ENCODE results near the gene MRPS23. TPM values are rescaled to one million over a fixed set of nuclear protein-coding genes. Genes with fewer than 3 reads are reported as not detected.

MRPS23 gene
- total RNA-seq, 4 donors from 2014 or later, result 24.3 to 47.2 (median 35.5) TPM

DNA sequence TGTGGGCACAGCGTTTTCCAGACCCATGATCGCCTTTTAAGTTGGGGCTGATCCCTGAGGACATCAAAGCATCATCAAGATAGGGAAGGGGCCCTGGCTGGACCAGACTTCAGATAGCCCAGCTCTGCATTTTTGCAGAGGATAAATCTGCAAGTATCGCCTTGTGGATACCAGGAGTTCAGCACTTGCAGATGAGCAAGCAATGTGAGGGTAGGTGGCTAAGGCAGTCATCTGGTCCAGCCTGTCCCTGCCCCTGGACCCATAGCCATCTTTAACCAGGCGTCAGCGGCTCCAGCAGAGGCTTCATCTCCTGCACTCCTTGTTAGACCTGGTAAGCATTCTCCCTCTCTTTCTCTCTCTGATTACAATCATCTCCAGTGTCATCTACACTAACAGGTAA is 9.0 kb upstream of the MRPS23 start:
- intact Hi-C loops (cut with DNase I; ENCODE audit: low total_unique reads) (loop anchor here (1.0 kb wide), 3 partner anchors 136 to 254 kb away; no protein-coding TSS in a partner anchor), in situ Hi-C loops (cut with MboI; ENCODE audit: low sequenced_read_pairs in 4 of 4) (loop anchor here (5.0 to 10.0 kb wide), 3 partner anchors 138 to 258 kb away; no protein-coding TSS in a partner anchor)
- Histone ChIP-seq H3K36me3 (no peaks in the 10 kb centered on the region), H3K27ac (no peak overlapping the region), H3K4me3 (no peak overlapping the region), H3K4me1 (peaks cover 32 to 43% of the 10 kb centered on the region in 2 donors), H3K9me3 (no peaks in the 10 kb centered on the region), H3K27me3 (no peaks in the 10 kb centered on the region)
- DNase-seq (no peak), ATAC-seq (no peak)
- TF ChIP-seq, protein P1, sequence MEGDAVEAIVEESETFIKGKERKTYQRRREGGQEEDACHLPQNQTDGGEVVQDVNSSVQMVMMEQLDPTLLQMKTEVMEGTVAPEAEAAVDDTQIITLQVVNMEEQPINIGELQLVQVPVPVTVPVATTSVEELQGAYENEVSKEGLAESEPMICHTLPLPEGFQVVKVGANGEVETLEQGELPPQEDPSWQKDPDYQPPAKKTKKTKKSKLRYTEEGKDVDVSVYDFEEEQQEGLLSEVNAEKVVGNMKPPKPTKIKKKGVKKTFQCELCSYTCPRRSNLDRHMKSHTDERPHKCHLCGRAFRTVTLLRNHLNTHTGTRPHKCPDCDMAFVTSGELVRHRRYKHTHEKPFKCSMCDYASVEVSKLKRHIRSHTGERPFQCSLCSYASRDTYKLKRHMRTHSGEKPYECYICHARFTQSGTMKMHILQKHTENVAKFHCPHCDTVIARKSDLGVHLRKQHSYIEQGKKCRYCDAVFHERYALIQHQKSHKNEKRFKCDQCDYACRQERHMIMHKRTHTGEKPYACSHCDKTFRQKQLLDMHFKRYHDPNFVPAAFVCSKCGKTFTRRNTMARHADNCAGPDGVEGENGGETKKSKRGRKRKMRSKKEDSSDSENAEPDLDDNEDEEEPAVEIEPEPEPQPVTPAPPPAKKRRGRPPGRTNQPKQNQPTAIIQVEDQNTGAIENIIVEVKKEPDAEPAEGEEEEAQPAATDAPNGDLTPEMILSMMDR (IDR thresholded peaks at IDR 0.05 in 4 of 5, conservative IDR thresholded peaks at IDR 0.05 in 1 of 5), result no peak
- no peak for TF ChIP-seq POLR2A (IDR thresholded peaks at IDR 0.05)

DNA sequence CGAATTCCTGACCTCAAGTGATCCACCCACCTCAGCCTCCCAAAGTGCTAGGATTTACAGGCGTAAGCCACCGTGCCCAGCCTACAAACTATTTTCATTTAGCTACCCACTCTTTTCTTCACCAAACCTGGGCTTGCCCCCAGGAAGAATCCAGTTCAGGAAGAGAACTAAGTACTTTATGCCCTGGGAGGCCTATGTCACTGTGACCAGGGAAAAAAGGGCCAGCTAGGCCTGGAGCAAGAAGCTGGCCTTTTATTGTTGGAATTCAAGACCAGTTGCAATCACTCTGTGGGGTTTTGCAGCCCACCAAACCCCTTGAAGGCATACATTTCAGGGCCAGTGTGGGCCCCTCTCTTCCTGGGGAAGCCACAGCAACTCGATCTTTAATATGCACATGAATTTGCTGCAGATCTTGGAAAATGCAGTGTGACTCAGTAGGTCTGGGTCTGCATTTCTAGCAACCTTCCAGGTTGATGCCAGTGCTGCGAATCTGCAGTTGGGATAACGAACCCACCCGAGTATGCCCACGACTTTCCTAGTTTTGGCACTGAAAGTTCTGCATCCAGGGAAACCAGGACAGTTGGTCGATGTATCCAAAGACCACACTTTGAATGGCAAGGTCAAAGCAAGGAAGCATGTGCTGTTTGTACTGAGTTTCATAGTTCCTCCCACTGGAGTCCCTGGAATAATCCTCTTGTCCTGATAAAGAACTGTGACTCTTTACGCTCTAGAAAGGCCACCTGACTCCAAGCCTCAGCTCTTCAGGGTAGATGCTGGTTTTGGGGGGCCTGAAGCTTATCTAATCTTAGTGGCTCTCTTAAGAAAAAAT is 7.2 kb upstream of the MRPS23 start:
- Histone ChIP-seq H3K27ac (peak overlapping the region; percentile 91 to 98 (median 96)), H3K36me3 (no peaks in the 10 kb centered on the region), H3K4me3 (no peak overlapping the region), H3K9me3 (no peaks in the 10 kb centered on the region), H3K4me1 (peaks cover 38 to 43% of the 10 kb centered on the region in 2 donors), H3K27me3 (no peaks in the 10 kb centered on the region)
- no peak for DNase-seq
- no peak for ATAC-seq
- TF ChIP-seq, protein P1 (IDR thresholded peaks at IDR 0.05 in 4 of 5, conservative IDR thresholded peaks at IDR 0.05 in 1 of 5), result no peak
- TF ChIP-seq POLR2A (IDR thresholded peaks at IDR 0.05), result no peak
- intact Hi-C loops (cut with DNase I; ENCODE audit: low total_unique reads), result no loop called here
- in situ Hi-C loops (cut with MboI; ENCODE audit: low sequenced_read_pairs in 4 of 4), result loop anchor here (5.0 to 10.0 kb wide), 3 partner anchors 140 to 260 kb away; no protein-coding TSS in a partner anchor

DNA sequence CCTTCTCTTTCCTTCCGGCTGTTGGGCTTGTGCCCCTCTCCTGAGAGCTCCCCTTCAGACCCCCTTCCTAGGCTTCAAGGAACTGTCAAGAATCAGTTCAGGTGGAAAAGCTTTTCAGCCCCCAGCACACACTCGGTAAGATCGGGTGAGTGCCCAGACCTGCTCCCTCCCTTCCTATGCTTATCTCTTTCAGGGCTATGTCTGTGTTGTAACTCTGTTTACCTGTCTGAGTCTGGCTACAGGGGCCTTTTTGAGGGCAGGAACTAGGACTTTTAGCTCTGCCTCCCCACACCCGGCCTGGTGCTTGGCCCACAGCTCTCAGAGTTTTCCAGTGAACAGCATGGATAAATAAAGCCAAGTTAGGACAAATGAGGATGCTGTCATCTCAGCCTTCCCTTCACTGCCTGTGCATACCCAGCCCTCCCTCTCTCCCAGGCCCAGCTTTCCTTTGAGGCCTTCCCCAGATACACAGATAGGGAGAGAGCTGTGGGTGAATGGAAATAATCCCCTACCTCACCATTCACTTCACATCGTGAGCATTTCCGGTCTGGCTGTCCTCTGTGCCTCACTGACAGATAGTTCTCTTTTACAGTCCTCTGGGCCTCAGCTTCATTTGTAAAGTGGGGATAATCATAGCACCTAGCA is 5.7 kb upstream of the MRPS23 start:
- Histone ChIP-seq H3K4me3 (no peak overlapping the region), H3K9me3 (no peaks in the 10 kb centered on the region), H3K27ac (peak overlapping the region; percentile 91 to 98 (median 96)), H3K4me1 (peaks cover 38 to 46% of the 10 kb centered on the region in 2 donors), H3K36me3 (no peaks in the 10 kb centered on the region), H3K27me3 (no peaks in the 10 kb centered on the region)
- TF ChIP-seq, protein P1 (IDR thresholded peaks at IDR 0.05 in 4 of 5, conservative IDR thresholded peaks at IDR 0.05 in 1 of 5), result no peak
- no peak for TF ChIP-seq POLR2A (IDR thresholded peaks at IDR 0.05)
- no peak for DNase-seq
- in situ Hi-C loops (cut with MboI; ENCODE audit: low sequenced_read_pairs in 4 of 4) (loop anchor here (5.0 to 10.0 kb wide), 3 partner anchors 142 to 262 kb away; no protein-coding TSS in a partner anchor), intact Hi-C loops (cut with DNase I; ENCODE audit: low total_unique reads) (no loop called here)
- ATAC-seq, result no peak

DNA sequence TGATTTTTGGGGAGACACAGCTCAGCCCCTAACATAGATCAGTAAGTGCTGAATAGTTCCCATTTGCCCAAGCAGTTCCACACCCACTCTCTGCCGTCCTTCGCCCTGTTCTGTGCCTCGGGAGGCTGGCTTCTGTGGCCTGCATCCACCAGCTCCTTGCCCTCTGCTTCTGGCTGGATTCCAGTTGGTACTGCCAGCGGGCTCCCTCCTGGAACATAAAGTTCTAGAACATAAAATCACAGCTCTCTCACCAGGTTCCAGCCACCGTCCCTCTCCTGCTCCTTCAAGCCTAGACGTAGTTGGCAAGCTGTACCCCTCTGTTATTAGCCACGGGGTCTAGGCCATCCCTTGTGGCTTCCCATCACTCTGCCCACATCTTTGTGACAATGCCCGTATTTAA is 3.9 kb upstream of the MRPS23 start:
- ATAC-seq (peak; percentile 43 to 47), DNase-seq (peak; percentile 92 to 97)
- Histone ChIP-seq H3K27ac (peak overlapping the region; percentile 91 to 98 (median 96)), H3K4me1 (peaks cover 41 to 47% of the 10 kb centered on the region in 2 donors), H3K4me3 (no peak overlapping the region), H3K27me3 (no peaks in the 10 kb centered on the region), H3K9me3 (no peaks in the 10 kb centered on the region), H3K36me3 (no peaks in the 10 kb centered on the region)
- peak; percentile 46 to 57 for TF ChIP-seq POLR2A (IDR thresholded peaks at IDR 0.05)
- TF ChIP-seq, protein P1 (IDR thresholded peaks at IDR 0.05 in 4 of 5, conservative IDR thresholded peaks at IDR 0.05 in 1 of 5), result no peak
- in situ Hi-C loops (cut with MboI; ENCODE audit: low sequenced_read_pairs in 4 of 4), result loop anchor here in 2 of 4 donors (10.0 kb wide), 1 partner anchor 261 kb away; no protein-coding TSS in a partner anchor
- intact Hi-C loops (cut with DNase I; ENCODE audit: low total_unique reads), result loop anchor here (1.0 to 5.0 kb wide), 2 partner anchors 37 to 229 kb away; partner anchors contain the start of gene DYNLL2
